ENCODE results near the gene PACSIN2.

The PACSIN2 gene

DNA sequence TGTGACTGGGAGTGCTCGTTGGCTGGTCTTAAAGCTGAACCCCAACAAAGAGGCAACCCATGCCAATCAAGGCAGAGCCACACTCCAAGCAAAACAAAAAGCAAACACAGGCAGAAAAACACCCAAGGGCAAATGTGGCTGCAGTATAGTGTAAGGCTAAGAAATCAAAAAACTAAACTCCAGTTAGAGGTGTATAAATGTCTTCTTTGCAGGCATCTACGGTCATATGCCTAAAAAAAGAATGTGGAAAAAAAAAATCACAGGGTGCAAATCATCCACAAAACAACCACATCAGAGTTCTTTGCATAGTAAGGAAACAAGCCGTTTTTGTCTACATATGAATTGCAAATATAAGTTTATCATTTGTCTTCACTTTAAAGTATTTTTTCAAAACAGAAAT, 185.6 kb downstream of the PACSIN2 start:
- TF ChIP-seq, protein P1, sequence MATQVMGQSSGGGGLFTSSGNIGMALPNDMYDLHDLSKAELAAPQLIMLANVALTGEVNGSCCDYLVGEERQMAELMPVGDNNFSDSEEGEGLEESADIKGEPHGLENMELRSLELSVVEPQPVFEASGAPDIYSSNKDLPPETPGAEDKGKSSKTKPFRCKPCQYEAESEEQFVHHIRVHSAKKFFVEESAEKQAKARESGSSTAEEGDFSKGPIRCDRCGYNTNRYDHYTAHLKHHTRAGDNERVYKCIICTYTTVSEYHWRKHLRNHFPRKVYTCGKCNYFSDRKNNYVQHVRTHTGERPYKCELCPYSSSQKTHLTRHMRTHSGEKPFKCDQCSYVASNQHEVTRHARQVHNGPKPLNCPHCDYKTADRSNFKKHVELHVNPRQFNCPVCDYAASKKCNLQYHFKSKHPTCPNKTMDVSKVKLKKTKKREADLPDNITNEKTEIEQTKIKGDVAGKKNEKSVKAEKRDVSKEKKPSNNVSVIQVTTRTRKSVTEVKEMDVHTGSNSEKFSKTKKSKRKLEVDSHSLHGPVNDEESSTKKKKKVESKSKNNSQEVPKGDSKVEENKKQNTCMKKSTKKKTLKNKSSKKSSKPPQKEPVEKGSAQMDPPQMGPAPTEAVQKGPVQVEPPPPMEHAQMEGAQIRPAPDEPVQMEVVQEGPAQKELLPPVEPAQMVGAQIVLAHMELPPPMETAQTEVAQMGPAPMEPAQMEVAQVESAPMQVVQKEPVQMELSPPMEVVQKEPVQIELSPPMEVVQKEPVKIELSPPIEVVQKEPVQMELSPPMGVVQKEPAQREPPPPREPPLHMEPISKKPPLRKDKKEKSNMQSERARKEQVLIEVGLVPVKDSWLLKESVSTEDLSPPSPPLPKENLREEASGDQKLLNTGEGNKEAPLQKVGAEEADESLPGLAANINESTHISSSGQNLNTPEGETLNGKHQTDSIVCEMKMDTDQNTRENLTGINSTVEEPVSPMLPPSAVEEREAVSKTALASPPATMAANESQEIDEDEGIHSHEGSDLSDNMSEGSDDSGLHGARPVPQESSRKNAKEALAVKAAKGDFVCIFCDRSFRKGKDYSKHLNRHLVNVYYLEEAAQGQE (IDR thresholded peaks at IDR 0.05; ENCODE audit: insufficient read depth in 1 of 2, low read depth in 2 of 2, low read length in 2 of 2): no peak
- TF ChIP-seq SIN3A (IDR thresholded peaks at IDR 0.05; ENCODE audit: borderline replicate concordance, insufficient read depth, low read length): no peak
- no peak for TF ChIP-seq FOXP2 (optimal IDR thresholded peaks at IDR 0.05; ENCODE audit: borderline replicate concordance, extremely low read depth, extremely low read length, insufficient read depth)
- TF ChIP-seq TAF1 (IDR thresholded peaks at IDR 0.05; ENCODE audit: borderline replicate concordance, insufficient read depth, low read length): no peak
- no peak for TF ChIP-seq POLR2AphosphoS5 (IDR thresholded peaks at IDR 0.05; ENCODE audit: low read depth, low read length)

DNA sequence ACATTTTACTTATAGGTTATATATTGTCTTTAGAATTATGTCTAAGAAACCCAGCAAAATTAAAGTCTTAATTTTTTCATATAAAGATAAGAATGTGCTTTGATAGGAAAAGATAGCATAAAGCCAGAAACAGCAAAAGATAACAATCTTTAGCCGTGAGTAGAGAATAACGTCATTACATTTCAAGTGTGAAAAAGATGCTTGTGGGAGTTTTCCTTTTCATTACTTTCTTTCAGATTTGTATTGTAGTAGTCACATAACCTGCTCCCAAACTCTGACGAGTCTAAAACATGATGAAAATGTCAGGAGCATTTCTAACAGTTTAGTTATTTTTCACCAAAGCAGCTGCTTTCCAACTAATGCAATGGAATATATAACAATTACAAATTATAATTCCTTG, 189.2 kb downstream of the PACSIN2 start:
- TF ChIP-seq, protein P1 (IDR thresholded peaks at IDR 0.05; ENCODE audit: insufficient read depth in 1 of 2, low read depth in 2 of 2, low read length in 2 of 2): no peak
- TF ChIP-seq SIN3A (IDR thresholded peaks at IDR 0.05; ENCODE audit: borderline replicate concordance, insufficient read depth, low read length): no peak
- TF ChIP-seq FOXP2 (optimal IDR thresholded peaks at IDR 0.05; ENCODE audit: borderline replicate concordance, extremely low read depth, extremely low read length, insufficient read depth): no peak
- no peak for TF ChIP-seq POLR2AphosphoS5 (IDR thresholded peaks at IDR 0.05; ENCODE audit: low read depth, low read length)

GRCh38 chr22:42821386-42821785, 193.6 kb downstream of the PACSIN2 start:
- TF ChIP-seq POLR2AphosphoS5 (IDR thresholded peaks at IDR 0.05; ENCODE audit: low read depth, low read length) (no peak), TAF1 (IDR thresholded peaks at IDR 0.05; ENCODE audit: borderline replicate concordance, insufficient read depth, low read length) (no peak), SIN3A (IDR thresholded peaks at IDR 0.05; ENCODE audit: borderline replicate concordance, insufficient read depth, low read length) (no peak), FOXP2 (optimal IDR thresholded peaks at IDR 0.05; ENCODE audit: borderline replicate concordance, extremely low read depth, extremely low read length, insufficient read depth) (no peak)
- TF ChIP-seq, protein P1 (IDR thresholded peaks at IDR 0.05; ENCODE audit: insufficient read depth in 1 of 2, low read depth in 2 of 2, low read length in 2 of 2): no peak

DNA sequence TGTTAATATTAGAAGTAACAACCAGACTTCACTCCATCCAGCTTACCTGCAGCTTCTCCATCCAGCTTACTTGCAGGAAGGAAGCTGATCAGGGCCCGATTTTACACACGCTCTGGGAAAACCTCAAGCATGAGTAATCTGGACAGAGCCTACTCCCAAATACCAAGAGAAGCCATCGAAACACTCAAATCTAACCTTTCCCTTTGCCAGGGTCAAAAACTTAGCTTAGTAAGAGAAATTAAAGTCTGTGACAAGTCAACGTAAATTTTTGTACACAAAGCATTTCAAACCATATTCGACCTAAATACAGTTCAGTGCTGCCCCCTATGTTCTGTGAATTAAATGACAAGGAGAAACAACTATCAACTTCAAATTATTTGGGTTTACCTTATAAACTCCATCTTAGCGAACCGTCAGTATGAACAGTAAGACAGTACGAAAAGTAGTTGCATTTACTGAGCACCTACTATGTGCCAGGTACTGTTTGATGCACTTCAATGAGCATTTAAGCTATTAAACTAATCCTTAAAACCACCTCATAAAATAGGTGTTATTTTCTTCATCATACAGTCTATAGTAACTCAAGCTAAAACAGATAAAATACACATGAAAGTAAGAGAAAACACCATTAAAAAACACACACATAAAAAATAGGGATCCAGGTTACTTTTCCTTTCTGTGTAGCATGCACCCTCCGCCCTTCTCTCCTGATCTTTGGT, 194.7 kb downstream of the PACSIN2 start:
- TF ChIP-seq POLR2AphosphoS5 (IDR thresholded peaks at IDR 0.05; ENCODE audit: low read depth, low read length) (no peak), TAF1 (IDR thresholded peaks at IDR 0.05; ENCODE audit: borderline replicate concordance, insufficient read depth, low read length) (no peak), SIN3A (IDR thresholded peaks at IDR 0.05; ENCODE audit: borderline replicate concordance, insufficient read depth, low read length) (no peak), FOXP2 (optimal IDR thresholded peaks at IDR 0.05; ENCODE audit: borderline replicate concordance, extremely low read depth, extremely low read length, insufficient read depth) (no peak)
- TF ChIP-seq, protein P1 (IDR thresholded peaks at IDR 0.05; ENCODE audit: insufficient read depth in 1 of 2, low read depth in 2 of 2, low read length in 2 of 2): no peak

All from PFSK-1 (cell line).